Endodermal cell (in vitro differentiated cells): Measurements from ENCODE around the gene MN1. TPM values are rescaled to one million over a fixed set of nuclear protein-coding genes. Genes with fewer than 3 reads are reported as not detected.

Experiments used
- DNase-seq: peaks from one replicate; pipeline ENCODE4 v3.0.0-alpha.2; 2017
- H3K27ac ChIP-seq: 2 replicates; pipeline ENCODE4 v1.5.1; 2013; ENCODE audit warnings: mild to moderate bottlenecking, low read depth, low read length, moderate library complexity
- H3K27me3 ChIP-seq: 2 replicates; pipeline ENCODE4 v1.6.1; 2013; ENCODE audit warnings: mild to moderate bottlenecking, low read length, moderate library complexity; ENCODE audit not compliant: insufficient read depth, control insufficient read depth, poor library complexity, severe bottlenecking
- H3K36me3 ChIP-seq: 2 replicates; pipeline ENCODE4 v1.7.0; 2013; ENCODE audit warnings: mild to moderate bottlenecking, low read length, moderate library complexity; ENCODE audit not compliant: control insufficient read depth, insufficient read depth
- H3K4me1 ChIP-seq: one replicate; pipeline ENCODE4 v1.7.0; 2013; ENCODE audit warnings: low read length; ENCODE audit not compliant: control insufficient read depth, insufficient read depth
- H3K4me3 ChIP-seq: 2 replicates; pipeline ENCODE4 v1.5.1; 2013; ENCODE audit warnings: mild to moderate bottlenecking, low read length, moderate library complexity
- H3K9ac ChIP-seq: 2 replicates; pipeline ENCODE4 v1.6.1; 2013; ENCODE audit warnings: mild to moderate bottlenecking, low read length, moderate library complexity; ENCODE audit not compliant: poor library complexity, severe bottlenecking; ENCODE audit errors: extremely low read depth
- H3K9me3 ChIP-seq: 2 replicates; pipeline ENCODE4 v1.6.1; 2013; ENCODE audit warnings: mild to moderate bottlenecking, low read length, moderate library complexity; ENCODE audit not compliant: control insufficient read depth
- H3K27ac Mint-ChIP-seq: 2 replicates; pipeline ENCODE4 v1.8.0; 2020; ENCODE audit warnings: mixed read lengths
- H3K27me3 Mint-ChIP-seq: 2 replicates; pipeline ENCODE4 v1.8.0; 2021; ENCODE audit warnings: mild to moderate bottlenecking, mixed read lengths; ENCODE audit not compliant: insufficient read depth
- H3K36me3 Mint-ChIP-seq: 2 replicates; pipeline ENCODE4 v1.8.0; 2020; ENCODE audit warnings: low read depth, mixed read lengths
- H3K4me1 Mint-ChIP-seq: 2 replicates; pipeline ENCODE4 v1.8.0; 2020; ENCODE audit warnings: mixed read lengths
- H3K4me3 Mint-ChIP-seq: 2 replicates; pipeline ENCODE4 v1.8.0; 2020; ENCODE audit warnings: mild to moderate bottlenecking, moderate library complexity, mixed read lengths
- H3K9me3 Mint-ChIP-seq: 2 replicates; pipeline ENCODE4 v1.8.0; 2020; ENCODE audit warnings: mild to moderate bottlenecking, mixed read lengths
- WGBS, 2 experiments: methylation state at CpG; one replicate each; pipeline versions ENCODE4 v1.1.5 to v1.1.7; 2013; ENCODE audit warnings: missing lambda C conversion rate in 2 of 2, mixed read lengths in 1 of 2; ENCODE audit not compliant: insufficient coverage in 1 of 2, insufficient read length in 1 of 2; 5-methylcytosine and 5-hydroxymethylcytosine counted together
- total RNA-seq, 2 donors: library from RNA; stranded (reverse); fragmentation: NEBNext Ultra II Directional in 1 of 2; extraction: Animal tissue kit (Norgen Biotek cat#: 25700) in 1 of 2; gene quantifications; 2 replicates in 1 of 2; 3 replicates in 1 of 2; pipeline ENCODE4 v1.2.1, GENCODE V29; 2021
- TF ChIP-seq, protein P1 (sequence below): fragments of 200-600 bp; sonication (generic); conservative IDR thresholded peaks from 2 replicates; pipeline ENCODE4 v1.5.0; 2021; ENCODE audit warnings: antibody characterized with exemption, mild to moderate bottlenecking

The MN1 gene
- total RNA-seq, 2 donors from 2014 or later = 4.4 to 17.8 TPM

DNA sequence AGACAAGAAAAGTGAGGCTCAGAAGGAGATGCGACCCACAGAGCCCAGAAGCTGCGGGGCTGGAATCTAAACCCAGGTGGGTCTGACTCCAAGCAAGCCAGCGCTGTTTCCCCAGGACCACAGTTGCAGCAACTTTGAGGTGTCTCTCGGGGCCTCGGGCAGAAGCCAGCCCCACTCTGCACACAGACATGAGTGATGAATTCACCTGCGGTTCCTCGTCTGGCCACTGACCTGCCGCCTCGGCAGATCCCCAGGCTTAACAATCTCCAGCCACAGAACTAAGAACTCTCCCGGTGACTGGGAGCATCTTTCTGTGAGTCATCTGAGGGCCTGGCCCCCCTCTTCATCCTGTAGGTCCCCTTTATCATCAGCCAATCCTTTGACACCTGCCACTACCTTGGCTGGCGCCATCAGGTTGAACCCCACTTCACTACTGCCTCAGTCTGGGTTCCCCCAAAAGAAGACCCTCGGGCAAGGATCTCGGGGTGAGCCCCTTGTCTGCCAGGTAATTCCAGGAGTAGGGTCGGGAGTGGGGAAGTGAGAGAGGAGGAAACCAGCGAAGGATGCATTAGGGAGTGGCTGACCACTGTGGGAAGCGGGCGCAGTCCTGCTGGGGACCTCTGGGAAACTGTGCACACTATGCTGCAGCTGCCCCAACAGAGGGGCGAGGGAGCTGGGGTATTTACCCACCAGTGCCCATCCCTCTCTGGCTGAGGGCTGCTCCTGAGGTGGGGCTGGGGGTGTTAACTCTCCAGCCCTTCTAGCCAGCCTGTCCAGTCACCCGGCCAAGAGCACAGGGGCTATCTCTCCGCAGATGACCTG lies 33.0 kb upstream of the MN1 start:
- WGBS, 2 experiments = 91% methylated on average over 8 to 20 of the region's 20 CpGs
- H3K4me1 ChIP-seq = no peaks in the 10 kb centered on the region
- H3K27me3 Mint-ChIP-seq = peaks cover 1% of the 10 kb centered on the region
- peaks cover 2% of the 10 kb centered on the region for H3K36me3 Mint-ChIP-seq
- no peak overlapping the region for H3K9ac ChIP-seq
- H3K36me3 ChIP-seq = no peaks in the 10 kb centered on the region
- peaks cover 15% of the 10 kb centered on the region for H3K9me3 Mint-ChIP-seq
- no peak overlapping the region for H3K4me3 Mint-ChIP-seq
- peaks cover 10% of the 10 kb centered on the region for H3K9me3 ChIP-seq
- no peak overlapping the region for H3K27ac Mint-ChIP-seq
- no peaks in the 10 kb centered on the region for H3K27me3 ChIP-seq
- H3K4me3 ChIP-seq = no peak overlapping the region
- peaks cover 24% of the 10 kb centered on the region for H3K4me1 Mint-ChIP-seq
- TF ChIP-seq, protein P1, sequence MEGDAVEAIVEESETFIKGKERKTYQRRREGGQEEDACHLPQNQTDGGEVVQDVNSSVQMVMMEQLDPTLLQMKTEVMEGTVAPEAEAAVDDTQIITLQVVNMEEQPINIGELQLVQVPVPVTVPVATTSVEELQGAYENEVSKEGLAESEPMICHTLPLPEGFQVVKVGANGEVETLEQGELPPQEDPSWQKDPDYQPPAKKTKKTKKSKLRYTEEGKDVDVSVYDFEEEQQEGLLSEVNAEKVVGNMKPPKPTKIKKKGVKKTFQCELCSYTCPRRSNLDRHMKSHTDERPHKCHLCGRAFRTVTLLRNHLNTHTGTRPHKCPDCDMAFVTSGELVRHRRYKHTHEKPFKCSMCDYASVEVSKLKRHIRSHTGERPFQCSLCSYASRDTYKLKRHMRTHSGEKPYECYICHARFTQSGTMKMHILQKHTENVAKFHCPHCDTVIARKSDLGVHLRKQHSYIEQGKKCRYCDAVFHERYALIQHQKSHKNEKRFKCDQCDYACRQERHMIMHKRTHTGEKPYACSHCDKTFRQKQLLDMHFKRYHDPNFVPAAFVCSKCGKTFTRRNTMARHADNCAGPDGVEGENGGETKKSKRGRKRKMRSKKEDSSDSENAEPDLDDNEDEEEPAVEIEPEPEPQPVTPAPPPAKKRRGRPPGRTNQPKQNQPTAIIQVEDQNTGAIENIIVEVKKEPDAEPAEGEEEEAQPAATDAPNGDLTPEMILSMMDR = no peak
- H3K27ac ChIP-seq = no peak overlapping the region
- DNase-seq = no peak

DNA sequence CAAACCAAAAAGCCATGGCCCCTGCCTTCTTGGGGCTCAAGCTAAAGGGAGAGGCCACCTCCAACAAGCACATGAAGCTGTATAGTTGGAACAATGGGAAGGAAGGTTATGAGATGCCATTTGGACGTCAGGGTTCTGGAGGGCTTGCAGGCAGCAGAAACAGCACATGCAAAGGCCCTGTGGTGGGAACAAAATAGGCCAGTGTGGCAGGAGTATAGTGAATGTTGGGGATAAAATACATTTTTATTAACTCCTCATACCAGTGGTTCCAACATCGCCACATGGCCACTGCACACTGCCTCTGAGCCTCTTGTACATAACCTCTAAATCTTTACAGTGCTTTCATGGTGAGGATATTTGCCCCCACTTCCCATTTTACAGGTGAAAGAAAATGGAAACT lies 32.2 kb upstream of the MN1 start:
- TF ChIP-seq, protein P1 = no peak
- Mint-ChIP-seq H3K36me3 (peaks cover 2% of the 10 kb centered on the region), H3K4me1 (peaks cover 24% of the 10 kb centered on the region), H3K4me3 (no peak overlapping the region), H3K27me3 (peaks cover 1% of the 10 kb centered on the region), H3K9me3 (peaks cover 13% of the 10 kb centered on the region), H3K27ac (no peak overlapping the region)
- Histone ChIP-seq H3K9me3 (peaks cover 10% of the 10 kb centered on the region), H3K27ac (no peak overlapping the region), H3K36me3 (no peaks in the 10 kb centered on the region), H3K4me3 (no peak overlapping the region), H3K9ac (no peak overlapping the region), H3K4me1 (no peaks in the 10 kb centered on the region), H3K27me3 (no peaks in the 10 kb centered on the region)
- WGBS, 2 experiments = 92% methylated on average over 2 of the region's 2 CpGs; no CpG with 5 or more reads in 1 of the 2 experiments
- no peak for DNase-seq

DNA sequence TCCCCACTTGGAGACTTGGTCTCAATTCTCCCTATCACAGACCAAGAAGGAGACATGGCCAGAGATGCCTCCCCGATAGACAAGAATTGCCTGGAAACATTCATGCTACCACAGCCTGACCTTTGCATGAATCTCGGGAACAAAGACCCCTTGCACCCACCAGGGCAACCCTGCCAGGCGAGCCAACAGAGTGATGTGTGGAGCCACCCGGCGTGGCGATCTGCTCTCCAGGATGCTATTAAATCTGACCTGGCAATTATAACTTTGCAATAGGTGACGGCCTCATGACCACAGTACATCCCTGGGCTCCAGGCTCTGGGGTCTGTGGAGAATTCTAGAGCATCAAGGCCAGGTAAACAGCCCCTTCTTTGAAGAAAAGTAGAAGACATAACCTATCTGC lies 31.1 kb upstream of the MN1 start:
- H3K9me3 ChIP-seq = peaks cover 3% of the 10 kb centered on the region

More for the DNA sequence above, 31.1 kb upstream of the MN1 start:
- H3K4me3 ChIP-seq = no peak overlapping the region
- peaks cover 1% of the 10 kb centered on the region for H3K27me3 Mint-ChIP-seq
- no peak for DNase-seq
- no peak overlapping the region for H3K27ac ChIP-seq
- H3K27ac Mint-ChIP-seq = no peak overlapping the region
- H3K9ac ChIP-seq = no peak overlapping the region
- peaks cover 24% of the 10 kb centered on the region for H3K4me1 Mint-ChIP-seq
- H3K9me3 Mint-ChIP-seq = peaks cover 3% of the 10 kb centered on the region
- TF ChIP-seq, protein P1 = no peak
- no peaks in the 10 kb centered on the region for H3K36me3 Mint-ChIP-seq
- no peaks in the 10 kb centered on the region for H3K27me3 ChIP-seq
- no peaks in the 10 kb centered on the region for H3K36me3 ChIP-seq
- H3K4me1 ChIP-seq = no peaks in the 10 kb centered on the region
- H3K4me3 Mint-ChIP-seq = no peak overlapping the region
- WGBS, 2 experiments = 94% methylated on average over 5 to 7 of the region's 7 CpGs
